Epithelial cell of proximal tubule (primary cell): ENCODE measurements around the gene RXRA. TPM values are rescaled to one million over a fixed set of nuclear protein-coding genes. Genes with fewer than 3 reads are reported as not detected.

Experiments
- DNase-seq: peaks from one replicate; pipeline ENCODE4 v3.0.0-alpha.2; 2011; ENCODE audit warnings: low read depth
- H3K4me3 ChIP-seq: 2 replicates; pipeline ENCODE4 v1.5.1; 2011; ENCODE audit warnings: low read depth, mild to moderate bottlenecking, low read length
- CTCF ChIP-seq: conservative IDR thresholded peaks from 2 replicates; pipeline ENCODE4 v1.5.1; 2012; ENCODE audit warnings: low read depth, mild to moderate bottlenecking, low read length
- total RNA-seq: library from RNA; depleted of rRNA; stranded (reverse); fragments of >200 nt; gene quantifications from 2 replicates; pipeline ENCODE4 v1.2.3, GENCODE V29; 2015

RXRA gene
- total RNA-seq, 1 donor from 2014 or later: 8.4 TPM

DNA sequence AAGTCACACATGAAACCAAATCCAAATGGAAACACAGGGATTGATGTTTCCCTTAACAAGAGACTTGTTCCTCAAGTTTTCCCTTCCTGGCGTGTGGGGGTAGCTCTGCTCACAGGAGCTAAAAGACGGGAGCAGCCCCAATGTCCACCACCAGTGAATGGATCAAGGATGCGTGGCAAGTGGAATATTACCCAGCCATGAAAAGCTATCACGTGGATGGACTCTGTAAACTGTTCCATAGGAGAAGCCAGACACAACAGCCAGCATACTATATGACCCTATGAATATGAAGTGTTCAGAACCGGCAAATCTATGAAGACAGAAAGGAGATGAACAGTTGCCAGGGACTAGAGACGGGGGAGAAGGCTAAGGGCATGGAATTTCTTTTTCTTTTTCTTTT, 28.3 kb upstream of the RXRA start:
- no peak for TF ChIP-seq CTCF
- DNase-seq: no peak
- no peak overlapping the region for H3K4me3 ChIP-seq

GRCh38 chr9:134299068-134299467, 27.2 kb upstream of the RXRA start:
- TF ChIP-seq CTCF: no peak
- DNase-seq: no peak
- H3K4me3 ChIP-seq: no peak overlapping the region

DNA sequence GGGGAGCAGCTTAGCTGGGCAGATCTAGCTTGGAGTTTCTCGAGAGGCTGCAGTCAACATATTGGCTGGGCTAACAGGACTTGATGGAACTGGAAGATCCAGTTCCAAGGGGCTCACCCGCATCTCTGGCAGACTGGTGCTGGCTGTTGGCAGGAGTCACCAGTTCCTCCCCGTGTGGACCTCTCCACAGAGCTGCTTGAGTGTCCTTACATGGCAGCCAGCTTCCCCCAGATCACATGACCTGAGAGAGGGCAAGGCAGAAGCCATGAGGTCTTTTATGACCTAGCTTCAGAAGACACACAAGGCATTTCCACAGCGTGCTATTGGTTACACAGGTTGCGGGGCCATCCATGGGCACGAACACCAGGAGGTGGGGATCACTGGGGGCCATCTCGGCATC, 26.4 kb upstream of the RXRA start:
- no peak for TF ChIP-seq CTCF
- no peak overlapping the region for H3K4me3 ChIP-seq
- DNase-seq: no peak

DNA sequence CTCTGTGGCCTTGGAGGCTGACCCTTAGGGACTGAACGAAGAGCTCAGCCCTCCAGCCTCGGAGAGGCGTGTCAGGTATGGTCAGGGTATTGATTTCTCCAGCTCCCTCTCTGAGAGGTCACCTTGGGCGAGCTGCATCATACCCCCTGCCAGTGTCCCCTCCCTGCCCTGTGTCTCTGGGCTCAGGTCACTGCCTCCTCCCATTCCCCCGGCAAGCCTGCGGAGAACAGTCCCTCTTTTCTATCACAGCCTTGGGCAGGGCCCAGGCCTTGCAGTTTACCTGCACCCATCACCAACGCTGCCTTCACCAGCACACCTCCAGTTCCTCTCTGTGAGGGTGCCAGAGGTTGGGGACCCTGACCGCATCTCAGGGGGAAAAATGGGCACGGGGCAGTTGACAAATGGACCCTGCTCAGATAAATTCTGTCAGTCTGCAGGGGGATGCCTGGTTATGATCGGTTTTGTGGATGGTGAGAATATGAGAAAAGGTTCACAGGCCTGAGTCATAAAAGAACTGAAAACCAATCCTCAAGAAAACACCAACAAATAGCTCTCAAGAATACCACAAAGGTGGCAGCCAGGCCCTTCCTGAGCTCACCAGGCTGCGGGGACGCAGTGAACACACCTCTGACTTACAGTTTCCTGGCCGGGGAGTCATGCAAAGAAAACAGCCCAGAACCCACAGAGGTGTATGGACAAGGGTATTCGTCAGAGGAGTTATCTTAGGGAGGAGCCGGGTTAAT, 24.7 kb upstream of the RXRA start:
- DNase-seq: no peak
- H3K4me3 ChIP-seq: no peak overlapping the region
- no peak for TF ChIP-seq CTCF

GRCh38 chr9:134302130-134302817, 24.0 kb upstream of the RXRA start:
- no peak for TF ChIP-seq CTCF
- DNase-seq: no peak
- no peak overlapping the region for H3K4me3 ChIP-seq

- TF ChIP-seq CTCF: no peak
- no peak overlapping the region for H3K4me3 ChIP-seq
- no peak for DNase-seq
Observed at GRCh38 chr9:134303601-134304000, 22.7 kb upstream of the RXRA start.

- H3K4me3 ChIP-seq: no peak overlapping the region
- TF ChIP-seq CTCF: no peak
- DNase-seq: no peak
Observed at GRCh38 chr9:134304261-134304660, 22.0 kb upstream of the RXRA start.
